Myometrial cell (primary cell): ENCODE results near the gene RUNDC1. TPM values are rescaled to one million over a fixed set of nuclear protein-coding genes. Genes with fewer than 3 reads are reported as not detected.

Experiments
- total RNA-seq: library from RNA; depleted of rRNA; stranded (reverse); fragments of >200 nt; gene quantifications from 2 replicates; pipeline ENCODE4 v1.2.3, GENCODE V29; 2015

The RUNDC1 gene
- 6.0 and 8.1 TPM in 2 replicates for total RNA-seq

DNA sequence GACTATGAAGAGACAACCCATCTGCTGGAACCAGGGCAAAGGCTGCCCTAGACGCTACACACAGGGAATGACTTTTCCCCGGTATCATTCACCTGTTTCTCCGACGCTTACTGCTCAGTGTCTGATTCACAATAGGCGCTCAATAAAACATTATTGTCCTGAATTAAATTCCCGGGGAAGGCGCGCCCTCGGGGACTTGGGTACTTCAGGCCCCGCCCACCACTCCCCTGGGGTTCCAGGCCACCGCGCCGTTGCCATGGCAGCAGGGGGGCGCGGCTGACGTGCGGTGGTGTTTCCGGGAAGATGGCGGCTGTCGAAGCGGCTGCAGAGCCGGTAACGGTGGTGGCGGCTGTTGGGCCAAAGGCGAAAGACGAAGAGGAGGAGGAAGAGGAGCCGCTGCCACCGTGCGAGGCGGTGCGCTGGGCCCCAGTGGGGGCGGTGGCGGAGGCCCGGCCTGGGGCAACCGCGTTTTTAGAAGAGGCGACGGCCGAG, at the start of gene RUNDC1:
RUNDC1 (plus strand) TSS at position 292 of the 492 bp plus-strand sequence; CDS start at position 304, 12 bp downstream.

GRCh38 chr17:42964161-42964932, 16.0 kb upstream of the RUNDC1 start, which contains the start of gene AARSD1:
TSS of gene AARSD1 (minus strand) at chr17:42964454. CDS start at chr17:42964440, 14 bp downstream.

GRCh38 chr17:42979511-42980273, 673 bp upstream of the RUNDC1 start, which contains the start of gene PTGES3L:
TSS of gene PTGES3L (minus strand) at chr17:42980080. CDS start at chr17:42980053, 27 bp downstream.

GRCh38 chr17:42997984-42998938, 17.9 kb downstream of the RUNDC1 start, which contains the start of gene RPL27:
TSS of gene RPL27 (plus strand) at chr17:42998419. CDS start at chr17:42998751, 332 bp downstream.

GRCh38 chr17:43006639-43007551, 26.5 kb downstream of the RUNDC1 start, which contains the start of gene IFI35:
TSS of gene IFI35 (plus strand) at chr17:43006784. CDS start at chr17:43006948, 164 bp downstream.

GRCh38 chr17:43021741-43022512, 41.6 kb downstream of the RUNDC1 start, which contains the start of gene VAT1:
TSS of gene VAT1 (minus strand) at chr17:43022385. CDS start at chr17:43022322, 63 bp downstream.

DNA sequence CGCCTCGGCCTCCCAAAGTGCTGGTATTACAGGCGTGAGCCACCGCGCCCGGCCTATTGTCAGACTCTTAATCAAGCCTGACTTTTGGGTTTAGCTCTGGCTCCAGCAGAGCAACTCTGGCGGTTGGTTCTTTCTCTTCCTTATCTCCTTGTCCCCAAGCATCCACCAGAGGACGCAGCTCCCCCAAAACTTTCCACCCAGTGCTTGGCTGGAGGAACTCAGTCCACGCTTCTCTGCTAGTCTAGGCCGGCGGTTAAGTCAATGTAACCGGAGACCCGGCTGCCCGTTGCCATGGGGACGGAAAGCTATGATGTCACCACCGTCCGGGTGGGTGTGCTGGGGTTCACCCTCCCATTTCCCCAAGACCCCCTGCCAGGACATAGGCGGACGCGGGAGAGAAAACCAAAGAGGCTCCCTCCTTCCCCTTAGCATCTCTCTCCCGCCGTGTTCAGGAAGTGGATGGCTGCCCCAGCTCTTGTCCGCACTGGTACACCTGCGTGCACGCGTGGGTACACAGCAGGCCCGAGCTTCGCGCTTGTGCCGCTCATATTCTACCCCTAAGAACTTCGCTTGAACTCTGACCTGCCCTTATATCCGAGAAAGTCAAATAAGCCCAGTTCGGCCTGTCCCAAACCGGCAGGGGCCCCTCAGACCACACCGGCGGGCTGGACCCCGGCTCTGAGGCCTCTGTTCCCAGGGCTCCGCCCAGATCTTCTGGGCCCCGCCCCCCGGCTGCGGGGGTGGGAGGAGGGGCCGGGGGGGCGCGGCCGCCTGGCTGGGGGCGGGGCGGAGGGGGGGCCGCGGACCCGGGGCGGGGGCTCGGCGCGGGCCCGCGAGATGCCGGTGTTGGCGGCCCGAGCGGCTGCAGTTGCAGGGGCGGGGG, 44.3 kb downstream of the RUNDC1 start, which contains the start of gene RND2:
RND2 (plus strand) TSS at position 825 of the 883 bp plus-strand sequence. CDS start 117 bp downstream, outside the sequence.

Other genes with a start within 250 kb of the RUNDC1 start
- 9.6 and 12.7 TPM in 2 replicates for gene EZH1, start 235.5 kb upstream of the RUNDC1 start, total RNA-seq
- gene RAMP2, start 219.3 kb upstream of the RUNDC1 start, total RNA-seq: 1.9 and 5.5 TPM in 2 replicates
- gene VPS25, start 207.1 kb upstream of the RUNDC1 start, total RNA-seq: 128 and 142 TPM in 2 replicates
- 12.7 and 13.6 TPM in 2 replicates for gene WNK4, start 200.0 kb upstream of the RUNDC1 start, total RNA-seq
- gene COA3, start 181.9 kb upstream of the RUNDC1 start, total RNA-seq: 60.8 and 72.4 TPM in 2 replicates
- 0.58 TPM in 1 of 2 replicates, not detected in the other for gene CNTD1, start 181.7 kb upstream of the RUNDC1 start, total RNA-seq
- gene BECN1, start 156.3 kb upstream of the RUNDC1 start, total RNA-seq: 69.2 and 128 TPM in 2 replicates
- gene PSME3, start 147.2 kb upstream of the RUNDC1 start, total RNA-seq: 85.0 and 123 TPM in 2 replicates
- under 0.01 and 0.29 TPM in 2 replicates for gene AOC2, start 136.0 kb upstream of the RUNDC1 start, total RNA-seq
- gene AOC3, start 129.4 kb upstream of the RUNDC1 start, total RNA-seq: not detected in 2 replicates
- not detected in 2 replicates for gene G6PC1, start 79.8 kb upstream of the RUNDC1 start, total RNA-seq
- 25.4 and 39.0 TPM in 2 replicates for gene AARSD1, start 16.1 kb upstream of the RUNDC1 start, total RNA-seq
- gene PTGES3L, start 485 bp upstream of the RUNDC1 start, total RNA-seq: 0.29 and 1.4 TPM in 2 replicates
- 1,299 and 1,434 TPM in 2 replicates for gene RPL27, start 17.9 kb downstream of the RUNDC1 start, total RNA-seq
- 50.7 and 79.6 TPM in 2 replicates for gene IFI35, start 26.2 kb downstream of the RUNDC1 start, total RNA-seq
- 161 and 164 TPM in 2 replicates for gene VAT1, start 41.8 kb downstream of the RUNDC1 start, total RNA-seq
- 0.71 and 1.2 TPM in 2 replicates for gene RND2, start 44.7 kb downstream of the RUNDC1 start, total RNA-seq
- 20.2 and 22.5 TPM in 2 replicates for gene BRCA1, start 144.8 kb downstream of the RUNDC1 start, total RNA-seq
- 68.6 and 87.7 TPM in 2 replicates for gene NBR1, start 190.6 kb downstream of the RUNDC1 start, total RNA-seq
- 7.1 and 7.5 TPM in 2 replicates for gene TMEM106A, start 231.3 kb downstream of the RUNDC1 start, total RNA-seq
- not detected in 2 replicates for gene CCDC200, start 248.1 kb downstream of the RUNDC1 start, total RNA-seq